GM21576 (cell line): ENCODE results near the gene GLIPR1.
"Not testable (repeated sequence)": the region's sequence is repeated elsewhere in the genome, so short reads cannot be mapped to it uniquely, and the experiment has no call there.

ENCODE experiments used
- ATAC-seq: cut with Tn5 transposase; IDR thresholded peaks from one replicate; pipeline ENCODE4 v1.9.1; 2021; ENCODE audit warnings: mild to moderate bottlenecking, moderate library complexity; ENCODE audit not compliant: unreplicated experiment

GLIPR1 gene

GRCh38 chr12:75508159-75508558 lies 27.6 kb downstream of the GLIPR1 start:
- ATAC-seq, result no peak

GRCh38 chr12:75509621-75510020 lies 29.1 kb downstream of the GLIPR1 start:
- ATAC-seq, result no peak

GRCh38 chr12:75511116-75512048 lies 30.8 kb downstream of the GLIPR1 start, which contains the start of gene KRR1:
TSS of gene KRR1 (minus strand) at chr12:75511609. CDS start at chr12:75511597, 12 bp downstream.
- peak; percentile 97 for ATAC-seq

GRCh38 chr12:75521224-75521623 lies 40.7 kb downstream of the GLIPR1 start:
- not testable (repeated sequence) for ATAC-seq

GRCh38 chr12:75522124-75522523 lies 41.6 kb downstream of the GLIPR1 start:
- not testable (repeated sequence) for ATAC-seq

GRCh38 chr12:75525263-75525662 lies 44.7 kb downstream of the GLIPR1 start:
- ATAC-seq, result no peak

- peak; percentile 97 for ATAC-seq
Observed at GRCh38 chr12:75526655-75527511, 46.3 kb downstream of the GLIPR1 start.

GRCh38 chr12:75528272-75528671 lies 47.7 kb downstream of the GLIPR1 start:
- no peak for ATAC-seq

- no peak for ATAC-seq
Observed at GRCh38 chr12:75528692-75529091, 48.1 kb downstream of the GLIPR1 start.

GRCh38 chr12:75529316-75529715 lies 48.8 kb downstream of the GLIPR1 start:
- ATAC-seq, result no peak

- ATAC-seq, result no peak
Observed at GRCh38 chr12:75529826-75530225, 49.3 kb downstream of the GLIPR1 start.

- no peak for ATAC-seq
Observed at GRCh38 chr12:75533239-75533638, 52.7 kb downstream of the GLIPR1 start.

GRCh38 chr12:75539889-75540288 lies 59.3 kb downstream of the GLIPR1 start:
- ATAC-seq, result no peak

- ATAC-seq, result no peak
Observed at GRCh38 chr12:75542942-75543341, 62.4 kb downstream of the GLIPR1 start.

- ATAC-seq, result no peak
Observed at GRCh38 chr12:75543529-75543928, 63.0 kb downstream of the GLIPR1 start.

- no peak for ATAC-seq
Observed at GRCh38 chr12:75545636-75546035, 65.1 kb downstream of the GLIPR1 start.

- no peak for ATAC-seq
Observed at GRCh38 chr12:75548879-75549278, 68.3 kb downstream of the GLIPR1 start.

GRCh38 chr12:75549989-75550388 lies 69.4 kb downstream of the GLIPR1 start:
- ATAC-seq, result no peak

GRCh38 chr12:75550401-75551240 lies 70.1 kb downstream of the GLIPR1 start:
- ATAC-seq, result no peak

GRCh38 chr12:75551477-75551876 lies 70.9 kb downstream of the GLIPR1 start:
- ATAC-seq, result no peak

GRCh38 chr12:75553398-75553797 lies 72.8 kb downstream of the GLIPR1 start:
- ATAC-seq, result no peak
